Osteocyte (in vitro differentiated cells): ENCODE measurements around the gene MALRD1. TPM values are rescaled to one million over a fixed set of nuclear protein-coding genes. Genes with fewer than 3 reads are reported as not detected.

Experiments
- DNase-seq: peaks from one replicate; pipeline ENCODE4 v3.0.0; 2021; ENCODE audit warnings: mixed read lengths; ENCODE audit not compliant: unreplicated experiment; ENCODE audit errors: extremely low spot score
- H3K27ac Mint-ChIP-seq: one replicate; pipeline ENCODE4 v1.8.0; 2021; ENCODE audit warnings: mild to moderate bottlenecking, mixed read lengths; ENCODE audit not compliant: unreplicated experiment
- H3K27me3 Mint-ChIP-seq: one replicate; pipeline ENCODE4 v1.8.0; 2021; ENCODE audit warnings: mixed read lengths; ENCODE audit not compliant: unreplicated experiment
- H3K36me3 Mint-ChIP-seq: one replicate; pipeline ENCODE4 v1.8.0; 2021; ENCODE audit warnings: mixed read lengths; ENCODE audit not compliant: unreplicated experiment
- H3K4me1 Mint-ChIP-seq: one replicate; pipeline ENCODE4 v1.8.0; 2021; ENCODE audit warnings: mixed read lengths; ENCODE audit not compliant: unreplicated experiment
- H3K4me3 Mint-ChIP-seq: one replicate; pipeline ENCODE4 v1.8.0; 2021; ENCODE audit warnings: mild to moderate bottlenecking, moderate library complexity, mixed read lengths; ENCODE audit not compliant: unreplicated experiment
- H3K9me3 Mint-ChIP-seq: one replicate; pipeline ENCODE4 v1.8.0; 2021; ENCODE audit warnings: mixed read lengths; ENCODE audit not compliant: unreplicated experiment
- total RNA-seq: library from RNA; stranded (reverse); gene quantifications from 2 replicates; pipeline ENCODE4 v1.2.1, GENCODE V29; 2021
- TF ChIP-seq, protein P1 (sequence below): fragments of 200-600 bp; sonication (generic); IDR thresholded peaks from 2 replicates; pipeline ENCODE4 v1.5.0; 2021; ENCODE audit warnings: antibody characterized with exemption, mild to moderate bottlenecking, moderate library complexity

Gene MALRD1
- total RNA-seq, 1 donor from 2014 or later = 0.56 TPM

GRCh38 chr10:19663344-19663743 lies 614.7 kb downstream of the MALRD1 start:
- TF ChIP-seq, protein P1, sequence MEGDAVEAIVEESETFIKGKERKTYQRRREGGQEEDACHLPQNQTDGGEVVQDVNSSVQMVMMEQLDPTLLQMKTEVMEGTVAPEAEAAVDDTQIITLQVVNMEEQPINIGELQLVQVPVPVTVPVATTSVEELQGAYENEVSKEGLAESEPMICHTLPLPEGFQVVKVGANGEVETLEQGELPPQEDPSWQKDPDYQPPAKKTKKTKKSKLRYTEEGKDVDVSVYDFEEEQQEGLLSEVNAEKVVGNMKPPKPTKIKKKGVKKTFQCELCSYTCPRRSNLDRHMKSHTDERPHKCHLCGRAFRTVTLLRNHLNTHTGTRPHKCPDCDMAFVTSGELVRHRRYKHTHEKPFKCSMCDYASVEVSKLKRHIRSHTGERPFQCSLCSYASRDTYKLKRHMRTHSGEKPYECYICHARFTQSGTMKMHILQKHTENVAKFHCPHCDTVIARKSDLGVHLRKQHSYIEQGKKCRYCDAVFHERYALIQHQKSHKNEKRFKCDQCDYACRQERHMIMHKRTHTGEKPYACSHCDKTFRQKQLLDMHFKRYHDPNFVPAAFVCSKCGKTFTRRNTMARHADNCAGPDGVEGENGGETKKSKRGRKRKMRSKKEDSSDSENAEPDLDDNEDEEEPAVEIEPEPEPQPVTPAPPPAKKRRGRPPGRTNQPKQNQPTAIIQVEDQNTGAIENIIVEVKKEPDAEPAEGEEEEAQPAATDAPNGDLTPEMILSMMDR = no peak
- Mint-ChIP-seq H3K4me1 (peaks cover 19% of the 10 kb centered on the region), H3K27ac (no peak overlapping the region), H3K9me3 (no peaks in the 10 kb centered on the region), H3K27me3 (peaks cover 13% of the 10 kb centered on the region), H3K36me3 (no peaks in the 10 kb centered on the region), H3K4me3 (no peak overlapping the region)
- DNase-seq = no peak

DNA sequence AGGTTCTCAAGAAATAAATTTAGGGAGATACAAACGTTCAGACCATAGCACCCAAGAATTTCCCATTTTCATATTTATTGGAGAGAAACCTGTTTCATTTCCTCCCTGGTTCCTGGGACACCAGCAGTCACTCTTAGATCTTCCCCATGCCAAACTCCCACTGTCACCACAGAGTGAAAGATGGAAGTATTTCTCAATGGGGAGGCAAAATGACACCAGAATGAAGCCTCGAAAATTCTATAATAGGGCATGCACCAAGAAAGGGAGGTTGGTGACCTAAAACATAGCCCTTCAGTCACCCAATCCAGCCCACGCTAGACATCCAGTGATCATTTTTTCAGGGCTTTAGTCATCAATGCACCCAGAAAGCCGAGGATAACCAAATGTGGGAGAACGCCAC lies 619.5 kb downstream of the MALRD1 start:
- peaks cover under 1% of the 10 kb centered on the region for H3K4me1 Mint-ChIP-seq
- H3K9me3 Mint-ChIP-seq = no peaks in the 10 kb centered on the region
- H3K27ac Mint-ChIP-seq = no peak overlapping the region
- no peaks in the 10 kb centered on the region for H3K36me3 Mint-ChIP-seq
- TF ChIP-seq, protein P1 = no peak
- H3K4me3 Mint-ChIP-seq = no peak overlapping the region
- no peak for DNase-seq
- H3K27me3 Mint-ChIP-seq = peaks cover 16% of the 10 kb centered on the region

GRCh38 chr10:19676063-19676462 lies 627.5 kb downstream of the MALRD1 start:
- Mint-ChIP-seq H3K4me3 (no peak overlapping the region), H3K27ac (no peak overlapping the region), H3K9me3 (peaks cover 20% of the 10 kb centered on the region), H3K4me1 (no peaks in the 10 kb centered on the region), H3K36me3 (peaks cover 3% of the 10 kb centered on the region), H3K27me3 (peaks cover 2% of the 10 kb centered on the region)
- TF ChIP-seq, protein P1 = no peak
- no peak for DNase-seq

DNA sequence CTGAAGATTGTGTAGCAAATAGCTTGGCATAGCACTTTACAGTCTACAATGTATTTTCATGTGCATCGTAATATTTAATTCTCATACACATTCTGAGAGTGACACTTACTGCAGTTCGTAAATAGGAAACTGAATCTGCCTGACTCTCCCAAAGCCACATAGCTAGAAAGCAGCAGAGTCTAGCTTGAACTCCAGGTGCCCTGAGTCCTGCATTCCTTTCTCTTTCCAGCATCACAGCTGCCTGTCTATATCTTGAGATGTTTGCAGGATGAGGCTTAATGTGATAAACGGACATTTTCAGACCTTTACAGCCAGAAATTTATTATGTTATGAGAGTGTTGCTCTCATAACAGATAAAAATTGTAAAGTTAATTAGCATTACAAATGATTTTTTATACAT lies 634.8 kb downstream of the MALRD1 start:
- Mint-ChIP-seq H3K9me3 (peaks cover 20% of the 10 kb centered on the region), H3K27me3 (peaks cover 3% of the 10 kb centered on the region), H3K36me3 (peaks cover 3% of the 10 kb centered on the region), H3K4me1 (peaks cover 1% of the 10 kb centered on the region), H3K4me3 (no peak overlapping the region), H3K27ac (no peak overlapping the region)
- TF ChIP-seq, protein P1 = no peak
- no peak for DNase-seq

- no peak overlapping the region for H3K4me3 Mint-ChIP-seq
- H3K27ac Mint-ChIP-seq = no peak overlapping the region
- H3K4me1 Mint-ChIP-seq = peaks cover 1% of the 10 kb centered on the region
- TF ChIP-seq, protein P1 = peak; percentile 26
- H3K27me3 Mint-ChIP-seq = peaks cover 3% of the 10 kb centered on the region
- no peak for DNase-seq
- peaks cover 3% of the 10 kb centered on the region for H3K36me3 Mint-ChIP-seq
- H3K9me3 Mint-ChIP-seq = peaks cover 20% of the 10 kb centered on the region
Measured at GRCh38 chr10:19683960-19684359, 635.4 kb downstream of the MALRD1 start.
